Testis (tissue), 3 donors: ENCODE data around the gene RABL2B. TPM values are rescaled to one million over a fixed set of nuclear protein-coding genes. Genes with fewer than 3 reads are reported as not detected.

Experiments used
- DNase-seq: peaks from one replicate; pipeline ENCODE4 v3.0.0-alpha.2; 2019
- H3K27ac ChIP-seq, 2 donors: fragments of 200-600 bp; sonication (generic); one replicate each; pipeline ENCODE4 v1.5.1; 2019
- H3K27me3 ChIP-seq: fragments of 200-600 bp; sonication (generic); one replicate; pipeline ENCODE4 v1.5.1; 2019
- H3K36me3 ChIP-seq: fragments of 200-600 bp; sonication (generic); one replicate; pipeline ENCODE4 v1.5.1; 2017; ENCODE audit warnings: low read depth; ENCODE audit errors: missing control alignments
- H3K4me1 ChIP-seq: fragments of 200-600 bp; sonication (generic); one replicate; pipeline ENCODE4 v1.5.1; 2019
- H3K4me3 ChIP-seq, 2 donors: fragments of 200-600 bp; sonication (generic); one replicate each; pipeline ENCODE4 v1.5.1; 2017 to 2019
- H3K9me3 ChIP-seq: fragments of 200-600 bp; sonication (generic); one replicate; pipeline ENCODE4 v1.5.1; 2017
- POLR2A ChIP-seq: fragments of 450-650 bp; IDR thresholded peaks from one replicate; pipeline ENCODE4 v1.6.1; 2017; ENCODE audit warnings: antibody characterized with exemption, mild to moderate bottlenecking, moderate library complexity
- WGBS, 2 donors: methylation state at CpG; one replicate each; pipeline ENCODE4 v1.1.5; 2018; 5-methylcytosine and 5-hydroxymethylcytosine counted together
- intact Hi-C: fragments of 100-400 bp; cut with DNase I; formaldehyde crosslinking; loops from one replicate; pipeline ENCODE4 v1.15.1; 2023; ENCODE audit warnings: low total_unique reads
- polyA plus RNA-seq: library from polyadenylated mRNA; stranded (reverse); fragments of 350-450 nt; fragmentation: Illumina TruSeq; extraction: RNeasy Lipid Tissue Mini Kit (QIAGEN cat#74804); gene quantifications from one replicate; pipeline ENCODE4 v1.2.3, GENCODE V29; 2014; ENCODE audit warnings: low read depth, low replicate concordance; ENCODE audit not compliant: insufficient read depth
- total RNA-seq, 2 donors: library from RNA; depleted of rRNA; stranded (reverse); fragments of >200 nt; gene quantifications; one replicate each; pipeline ENCODE4 v1.2.3, GENCODE V29; 2016
- TF ChIP-seq, protein P1 (sequence below), 3 experiments: fragments of 450-650 bp in 2 of 3; fragments of 200-600 bp in 1 of 3; sonication (generic) in 1 of 3; IDR thresholded peaks; one replicate each; pipeline ENCODE4 v1.5.1; 2016 to 2019; ENCODE audit warnings: antibody characterized with exemption in 3 of 3, mild to moderate bottlenecking in 2 of 3, moderate library complexity in 1 of 3

Gene RABL2B
- total and polyA plus RNA-seq, 3 donors from 2014 or later = 39.6 to 51.6 (median 49.8) TPM

DNA sequence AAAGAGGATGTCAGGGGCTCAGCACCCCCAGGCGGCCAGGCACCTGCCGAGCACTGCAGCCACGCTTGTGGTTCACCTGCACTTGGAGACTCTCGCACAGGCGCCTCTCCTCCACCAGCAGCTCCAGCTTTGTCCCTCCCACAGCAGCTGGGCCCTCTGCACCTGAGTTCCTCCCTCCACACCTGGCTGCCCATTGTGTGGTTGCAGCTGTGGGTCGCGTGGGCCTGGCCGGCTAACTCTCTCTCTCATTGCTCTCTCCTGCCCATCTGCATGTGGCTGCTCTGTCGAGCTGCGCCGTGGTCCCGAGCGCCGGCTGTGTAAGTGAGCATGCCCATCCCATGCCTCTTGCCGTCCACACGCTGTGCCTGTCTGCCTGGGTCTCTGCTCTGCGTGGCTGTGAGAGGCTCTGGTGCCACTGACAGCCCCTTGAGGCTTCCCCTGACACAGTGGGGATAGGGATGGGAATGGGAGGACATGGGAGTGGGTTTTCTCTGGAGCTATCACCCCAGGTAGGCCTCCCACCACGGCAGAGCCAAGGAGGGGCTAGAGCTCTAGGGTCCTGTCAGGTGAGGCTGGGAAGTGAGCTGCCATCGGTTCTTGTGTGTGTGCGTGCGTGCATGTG, 53.9 kb downstream of the RABL2B start:
- WGBS, 2 donors = 80 to 87% methylated on average over 6 to 21 of the region's 21 CpGs
- Histone ChIP-seq H3K9me3 (no peaks in the 10 kb centered on the region), H3K27me3 (no peaks in the 10 kb centered on the region), H3K27ac (no peak overlapping the region), H3K36me3 (no peaks in the 10 kb centered on the region), H3K4me1 (peaks cover 8% of the 10 kb centered on the region), H3K4me3 (no peak overlapping the region)
- no peak for TF ChIP-seq POLR2A
- TF ChIP-seq, protein P1, sequence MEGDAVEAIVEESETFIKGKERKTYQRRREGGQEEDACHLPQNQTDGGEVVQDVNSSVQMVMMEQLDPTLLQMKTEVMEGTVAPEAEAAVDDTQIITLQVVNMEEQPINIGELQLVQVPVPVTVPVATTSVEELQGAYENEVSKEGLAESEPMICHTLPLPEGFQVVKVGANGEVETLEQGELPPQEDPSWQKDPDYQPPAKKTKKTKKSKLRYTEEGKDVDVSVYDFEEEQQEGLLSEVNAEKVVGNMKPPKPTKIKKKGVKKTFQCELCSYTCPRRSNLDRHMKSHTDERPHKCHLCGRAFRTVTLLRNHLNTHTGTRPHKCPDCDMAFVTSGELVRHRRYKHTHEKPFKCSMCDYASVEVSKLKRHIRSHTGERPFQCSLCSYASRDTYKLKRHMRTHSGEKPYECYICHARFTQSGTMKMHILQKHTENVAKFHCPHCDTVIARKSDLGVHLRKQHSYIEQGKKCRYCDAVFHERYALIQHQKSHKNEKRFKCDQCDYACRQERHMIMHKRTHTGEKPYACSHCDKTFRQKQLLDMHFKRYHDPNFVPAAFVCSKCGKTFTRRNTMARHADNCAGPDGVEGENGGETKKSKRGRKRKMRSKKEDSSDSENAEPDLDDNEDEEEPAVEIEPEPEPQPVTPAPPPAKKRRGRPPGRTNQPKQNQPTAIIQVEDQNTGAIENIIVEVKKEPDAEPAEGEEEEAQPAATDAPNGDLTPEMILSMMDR (IDR thresholded peaks at IDR 0.05) = no peak
- no peak for DNase-seq
- intact Hi-C loops = no loop called here

DNA sequence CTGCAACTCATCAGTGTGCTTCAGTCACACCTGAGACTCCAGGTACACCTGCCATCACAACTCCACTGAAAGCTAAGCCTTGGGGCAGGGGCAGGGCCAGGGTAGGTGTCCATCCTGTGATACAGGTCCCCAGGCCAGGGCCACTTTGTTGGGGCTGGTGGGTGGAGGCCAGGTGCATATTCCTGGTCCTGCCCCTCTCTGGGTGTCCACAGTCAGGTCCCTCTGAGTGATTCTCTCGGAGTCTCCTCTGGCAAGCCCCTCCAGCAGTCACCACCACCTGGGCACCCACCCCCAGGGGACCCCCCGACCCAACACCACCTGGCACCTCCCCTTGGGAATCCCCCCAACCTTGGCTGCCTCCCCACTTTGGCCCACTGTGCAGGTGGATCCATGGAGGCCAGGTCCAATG, 54.9 kb downstream of the RABL2B start:
- no peak overlapping the region for H3K27ac ChIP-seq
- no peaks in the 10 kb centered on the region for H3K36me3 ChIP-seq
- no peak overlapping the region for H3K4me3 ChIP-seq
- no peak for TF ChIP-seq POLR2A
- TF ChIP-seq, protein P1 (IDR thresholded peaks at IDR 0.05) = no peak
- H3K27me3 ChIP-seq = no peaks in the 10 kb centered on the region
- peaks cover 8% of the 10 kb centered on the region for H3K4me1 ChIP-seq
- WGBS, 2 donors = 85% methylated on average over 2 of the region's 2 CpGs; no CpG with 5 or more reads in 1 of the 2 donors
- intact Hi-C loops = no loop called here
- no peaks in the 10 kb centered on the region for H3K9me3 ChIP-seq
- no peak for DNase-seq

DNA sequence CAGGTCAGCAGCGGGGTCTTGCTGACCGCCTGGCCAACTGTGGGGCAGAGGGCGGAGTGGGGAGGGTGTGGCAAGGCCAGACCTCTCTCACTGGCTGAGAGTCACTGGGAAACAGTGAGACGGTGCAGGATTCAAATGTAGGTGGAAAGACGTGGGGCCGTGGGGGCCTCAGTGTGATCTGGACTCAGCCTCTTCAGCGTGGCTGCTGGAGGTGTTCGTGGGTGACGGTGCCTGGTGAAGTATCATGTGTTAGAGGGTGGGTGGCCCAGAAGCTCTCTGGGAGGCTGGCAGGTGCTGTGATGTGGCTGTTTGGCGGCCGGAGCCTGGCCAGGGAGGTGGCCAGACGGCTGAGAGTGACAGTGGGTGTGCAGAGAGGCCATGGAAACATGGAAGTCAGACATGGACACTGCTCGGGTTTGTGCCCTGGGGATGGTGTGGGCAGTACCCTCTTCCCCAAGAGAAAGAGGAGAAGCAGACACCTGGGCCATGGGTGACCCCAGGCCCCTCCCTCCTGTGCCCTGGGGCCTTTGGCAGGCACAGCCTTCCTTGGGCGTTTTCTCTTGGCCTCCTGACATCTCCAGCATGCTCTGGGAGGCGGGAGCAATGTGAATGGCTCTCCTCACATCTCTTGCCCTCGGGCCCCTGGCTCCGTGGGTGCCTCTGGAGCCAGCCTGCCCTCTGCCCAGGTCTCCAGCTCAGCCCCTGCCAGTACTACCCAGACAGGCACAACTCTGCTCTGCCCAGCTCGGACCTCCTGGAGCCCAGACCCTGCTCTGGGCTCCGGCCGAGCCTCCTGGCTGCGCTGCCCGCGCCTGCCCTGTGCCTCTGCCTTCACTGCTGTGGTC, 55.5 kb downstream of the RABL2B start:
- whole genome bisulfite sequencing, 2 donors = 89 to 92% methylated on average over 16 to 23 of the region's 23 CpGs
- Histone ChIP-seq H3K36me3 (no peaks in the 10 kb centered on the region), H3K27me3 (no peaks in the 10 kb centered on the region), H3K4me1 (peaks cover 8% of the 10 kb centered on the region), H3K4me3 (no peak overlapping the region), H3K9me3 (no peaks in the 10 kb centered on the region), H3K27ac (no peak overlapping the region)
- no peak for DNase-seq
- intact Hi-C loops = no loop called here
- no peak for TF ChIP-seq POLR2A
- TF ChIP-seq, protein P1 (IDR thresholded peaks at IDR 0.05) = no peak

DNA sequence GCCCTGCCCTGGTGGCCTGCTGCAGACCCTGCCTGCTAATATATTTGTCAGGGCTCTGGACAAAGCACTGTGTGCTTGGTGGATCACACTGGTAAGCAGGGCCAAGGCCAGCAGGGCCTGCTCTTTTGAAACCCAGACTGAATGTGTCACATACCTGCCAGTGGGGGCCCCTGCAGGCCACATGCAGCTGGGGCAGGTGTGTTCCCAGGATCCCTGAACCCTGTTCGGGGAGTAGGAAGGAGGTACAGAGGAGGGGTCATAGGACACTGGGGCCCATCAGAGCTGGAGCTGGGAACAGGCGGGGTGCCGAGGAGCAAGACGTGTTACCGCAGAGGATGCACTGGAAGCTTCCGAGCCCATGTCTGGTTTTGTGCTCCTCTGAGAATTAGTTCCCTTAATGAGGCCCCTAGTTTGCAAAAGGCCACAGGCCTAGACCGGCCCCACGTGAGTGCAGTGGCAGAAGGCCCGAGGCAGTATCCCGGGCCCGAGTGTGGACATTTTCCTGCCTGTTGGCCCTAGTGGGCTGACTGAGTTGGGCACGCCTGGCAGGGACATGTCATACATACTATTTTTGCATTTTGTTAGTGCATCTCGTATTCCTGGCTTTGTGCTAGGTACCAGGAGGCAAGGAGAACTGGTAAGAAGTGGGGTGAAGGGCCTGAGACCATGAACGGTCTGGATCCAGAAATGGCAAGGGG, 56.6 kb downstream of the RABL2B start:
- Histone ChIP-seq H3K27ac (no peak overlapping the region), H3K4me1 (peaks cover 2% of the 10 kb centered on the region), H3K36me3 (no peaks in the 10 kb centered on the region), H3K9me3 (no peaks in the 10 kb centered on the region), H3K4me3 (no peak overlapping the region), H3K27me3 (no peaks in the 10 kb centered on the region)
- TF ChIP-seq, protein P1 (IDR thresholded peaks at IDR 0.05) = no peak
- no peak for TF ChIP-seq POLR2A
- no peak for DNase-seq
- intact Hi-C loops = no loop called here
- WGBS, 2 donors = 82 to 87% methylated on average over 10 of the region's 14 CpGs
